ENCODE results near the gene ABHD11. TPM values are rescaled to one million over a fixed set of nuclear protein-coding genes. Genes with fewer than 3 reads are reported as not detected.
A peak's percentile ranks its signal among the peaks of the same experiment; 100 is the strongest.

The ABHD11 gene
- total and polyA plus RNA-seq, 2 of the 4 experiments (the other 2 are of a cell fraction): 13.4 to 19.9 TPM

DNA sequence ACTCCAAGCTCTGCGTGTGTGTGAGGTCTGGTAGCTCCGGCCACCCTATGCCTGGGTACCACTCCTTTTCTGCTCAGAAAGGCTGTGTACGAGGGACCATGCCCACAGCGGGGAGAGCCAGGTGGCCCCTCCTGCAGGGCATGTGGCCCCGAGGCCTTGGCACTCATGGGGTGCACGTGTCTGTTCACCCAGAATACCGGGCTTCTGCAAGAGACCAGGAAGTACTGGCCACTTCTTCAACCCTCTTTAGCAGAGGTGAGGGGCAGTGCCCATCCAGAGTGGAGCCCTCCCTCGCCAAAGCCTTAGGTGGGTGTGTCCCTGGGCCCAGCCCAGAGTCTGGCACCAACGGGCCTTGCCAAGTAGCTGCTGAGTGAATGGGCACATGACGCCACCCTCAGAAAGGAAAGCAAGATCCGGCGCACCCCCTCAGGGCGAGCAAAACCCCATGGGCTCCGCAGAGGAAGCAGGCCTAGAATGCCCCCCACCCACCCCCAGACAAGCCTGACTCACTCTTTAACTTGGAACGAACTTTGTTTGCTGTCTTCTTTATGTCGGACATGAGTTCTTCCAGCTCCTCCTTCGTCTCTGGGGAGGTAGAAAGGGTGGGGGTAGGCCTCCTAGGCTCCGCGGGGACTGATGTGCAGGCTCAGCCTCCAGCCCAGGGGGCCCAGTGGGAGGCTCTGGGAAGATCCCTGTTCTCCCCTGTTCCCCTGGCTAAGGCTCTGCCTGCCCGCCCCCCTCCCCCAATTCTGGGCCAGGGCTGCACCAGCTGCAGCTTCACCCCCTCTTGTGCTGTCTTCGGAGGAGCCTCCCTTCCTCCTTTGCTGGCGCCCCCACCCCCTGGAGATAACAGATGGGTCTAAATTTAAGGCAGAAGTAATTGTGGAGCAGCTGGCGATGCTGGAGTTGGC lies 33.7 kb downstream of the ABHD11 start:
- ATAC-seq (ENCODE audit: low read depth) (peak; percentile 21; the same call in 1 of the 2 replicates), DNase-seq (peak; percentile 44)
- Histone ChIP-seq H3K4ac (ENCODE audit: low read depth, low read length) (no peak overlapping the region; the same call in 1 of the 2 replicates), H4K91ac (ENCODE audit: insufficient read depth, low read depth, low read length) (no peak overlapping the region), H3K18ac (ENCODE audit: low read depth, low read length) (no peak overlapping the region), H2AK5ac (ENCODE audit: low read depth, low read length) (peak overlapping the region; percentile 23; the same call in 1 of the 2 replicates), H3K56ac (ENCODE audit: extremely low read depth, insufficient read depth, low read length) (no peak overlapping the region), H4K5ac (ENCODE audit: low read depth, low read length) (no peak overlapping the region), H3K14ac (replicated peaks; ENCODE audit: low read depth, low read length) (no peak overlapping the region), H3K9me3 (ENCODE audit: control insufficient read depth, insufficient read depth, low read length) (no peaks in the 10 kb centered on the region), H3K9ac (ENCODE audit: low read depth, low read length) (no peak overlapping the region), H3K9me1 (ENCODE audit: insufficient read depth, low read length) (0 out of 2 replicates have a peak, but pooled peaks cover 9% of the 10 kb centered on the region), H3K27me3 (ENCODE audit: control insufficient read depth, insufficient read depth, low read length) (no peaks in the 10 kb centered on the region), H4K8ac (ENCODE audit: low read depth in 2 of 2, low read length in 2 of 2) (no peak overlapping the region), H3K79me1 (ENCODE audit: low read depth in 1 of 2, low read length in 2 of 2) (peaks cover 11 to 47% of the 10 kb centered on the region in 2 experiments; a peak in 3 of 4 replicates), H2BK15ac (ENCODE audit: low read depth, low read length) (no peak overlapping the region), H3K27ac (ENCODE audit: insufficient read depth, low read length) (no peak overlapping the region), H2BK20ac (ENCODE audit: low read depth, low read length) (no peak overlapping the region), H3K4me2 (ENCODE audit: low read depth, low read length) (no peak overlapping the region), H4K20me1 (ENCODE audit: insufficient read depth, low read length) (peaks cover 63% of the 10 kb centered on the region), H3K4me1 (ENCODE audit: control insufficient read depth, insufficient read depth, low read length) (peaks cover 8% of the 10 kb centered on the region), H2AFZ (replicated peaks; ENCODE audit: low read length, poor library complexity) (peak overlapping the region; percentile 48), H3K4me3 (ENCODE audit: insufficient read depth, low read depth, low read length) (no peak overlapping the region), H2BK120ac (ENCODE audit: low read depth, low read length) (no peak overlapping the region), H3K23ac (ENCODE audit: low read depth, low read length) (peak overlapping the region; percentile 49; the same call in 1 of the 2 replicates), H2BK5ac (ENCODE audit: low read depth, low read length, poor library complexity, severe bottlenecking) (no peak overlapping the region), H2AK9ac (replicated peaks; ENCODE audit: low read depth, low read length, poor library complexity) (peak overlapping the region; percentile 70), H3K36me3 (ENCODE audit: control insufficient read depth, insufficient read depth, low read length) (peaks cover 41% of the 10 kb centered on the region)
- CTCF ChIA-PET: no interaction called here
- in situ Hi-C loops (cut with MboI; ENCODE audit: low sequenced_read_pairs) (no loop called here), intact Hi-C loops (cut with micrococcal nuclease) (no loop called here), dilution Hi-C loops (cut with HindIII; ENCODE audit: low sequenced_read_pairs, unreplicated experiment) (no loop called here)
- WGBS, 2 experiments (ENCODE audit: extremely low coverage in 2 of 2, insufficient read length in 1 of 2): 78% methylated on average over 7 of the region's 23 CpGs; no CpG with 5 or more reads in 1 of the 2 experiments
- POLR2A ChIA-PET (ENCODE audit: unreplicated experiment): interaction anchor here (0.6 kb wide), 1 partner anchor 184 kb away, joined by 7 read pairs; no protein-coding TSS in a partner anchor
- BruUV-seq (replicated peaks): no TSS peak
- no peak for TF ChIP-seq MAZ (IDR thresholded peaks at IDR 0.05; ENCODE audit: borderline replicate concordance, low read depth, low read length)
- no peak for TF ChIP-seq FOS (IDR thresholded peaks at IDR 0.05; ENCODE audit: low read depth, low read length)

Data from IMR-90 (cell line).